ENCODE results near the gene PDIK1L. TPM values are rescaled to one million over a fixed set of nuclear protein-coding genes. Genes with fewer than 3 reads are reported as not detected.

Gene PDIK1L
- total RNA-seq: 11.8 TPM
- long read RNA-seq, transcript PDIK1L-201 (3 exons, 2,566 nt): major isoform, 12 of 13 reads
- long read RNA-seq, partial matches to known transcripts: 0 of 13 reads
- long read RNA-seq, other reads (novel, unspliced or antisense): 1 of 13 reads

GRCh38 chr1:26111530-26112406 is at the start of gene PDIK1L:
PDIK1L (plus strand) TSS chr1:26111824; CDS start chr1:26114309, 2,485 bp downstream.
- no peaks in the 10 kb centered on the region for H3K27me3 ChIP-seq (ENCODE audit: low read depth)
- TF ChIP-seq CTCF (IDR thresholded peaks at IDR 0.05): no peak
- DNase-seq: peak; percentile 96
- H3K4me3 ChIP-seq: peak within 1 kb of the TSS; percentile 98
- intact Hi-C loops (cut with DNase I): no loop called here
- H3K4me1 ChIP-seq: peaks cover 37% of the 10 kb centered on the region
- ATAC-seq: peak; percentile 92 to 97
- peaks cover 29% of the 10 kb centered on the region for H3K36me3 ChIP-seq
- no peaks in the 10 kb centered on the region for H3K9me3 ChIP-seq
- H3K27ac ChIP-seq: peak within 1 kb of the TSS; percentile 96

- no peaks in the 10 kb centered on the region for H3K9me3 ChIP-seq
- no peaks in the 10 kb centered on the region for H3K4me1 ChIP-seq
- no peaks in the 10 kb centered on the region for H3K36me3 ChIP-seq
- H3K27ac ChIP-seq: no peak overlapping the region
- ATAC-seq (no peak), DNase-seq (no peak)
- H3K4me3 ChIP-seq: no peak overlapping the region
- TF ChIP-seq CTCF (IDR thresholded peaks at IDR 0.05): no peak
- intact Hi-C loops (cut with DNase I): no loop called here
- peaks cover 9% of the 10 kb centered on the region for H3K27me3 ChIP-seq (ENCODE audit: low read depth)
Observed at GRCh38 chr1:26064553-26064952, 47.1 kb upstream of the PDIK1L start.

- H3K27ac ChIP-seq: no peak overlapping the region
- no peaks in the 10 kb centered on the region for H3K36me3 ChIP-seq
- H3K27me3 ChIP-seq (ENCODE audit: low read depth): peaks cover 7% of the 10 kb centered on the region
- TF ChIP-seq CTCF (IDR thresholded peaks at IDR 0.05): no peak
- no peak overlapping the region for H3K4me3 ChIP-seq
- H3K9me3 ChIP-seq: no peaks in the 10 kb centered on the region
- intact Hi-C loops (cut with DNase I): no loop called here
- no peaks in the 10 kb centered on the region for H3K4me1 ChIP-seq
- ATAC-seq: no peak
- no peak for DNase-seq
Observed at GRCh38 chr1:26066160-26066559, 45.5 kb upstream of the PDIK1L start.

GRCh38 chr1:26066857-26067256 is 44.8 kb upstream of the PDIK1L start:
- no peak overlapping the region for H3K4me3 ChIP-seq
- DNase-seq (no peak), ATAC-seq (no peak)
- H3K4me1 ChIP-seq: no peaks in the 10 kb centered on the region
- H3K27me3 ChIP-seq (ENCODE audit: low read depth): peaks cover 6% of the 10 kb centered on the region
- no peaks in the 10 kb centered on the region for H3K9me3 ChIP-seq
- no peak overlapping the region for H3K27ac ChIP-seq
- intact Hi-C loops (cut with DNase I): no loop called here
- TF ChIP-seq CTCF (IDR thresholded peaks at IDR 0.05): no peak
- no peaks in the 10 kb centered on the region for H3K36me3 ChIP-seq

- intact Hi-C loops (cut with DNase I): no loop called here
- Histone ChIP-seq H3K4me1 (no peaks in the 10 kb centered on the region), H3K27ac (no peak within 1 kb of the TSS), H3K36me3 (no peaks in the 10 kb centered on the region), H3K4me3 (no peak within 1 kb of the TSS), H3K9me3 (no peaks in the 10 kb centered on the region), H3K27me3 (ENCODE audit: low read depth) (peaks cover 6% of the 10 kb centered on the region)
- no peak for TF ChIP-seq CTCF (IDR thresholded peaks at IDR 0.05)
- DNase-seq (no peak), ATAC-seq (no peak)
Observed at GRCh38 chr1:26067432-26067911, 44.2 kb upstream of the PDIK1L start, which contains the start of gene TRIM63. TRIM63 (minus strand) TSS chr1:26067630; CDS start chr1:26067494, 136 bp downstream.
